Cardiac muscle cell (in vitro differentiated cells and primary cell): ENCODE measurements around the gene HDLBP. TPM values are rescaled to one million over a fixed set of nuclear protein-coding genes. Genes with fewer than 3 reads are reported as not detected.
"Not testable (repeated sequence)": the region's sequence is repeated elsewhere in the genome, so short reads cannot be mapped to it uniquely, and the experiment has no call there.

Source experiments
- DNase-seq, 2 donors: peaks; one replicate each; pipeline versions ENCODE4 v3.0.0 to v3.0.0-alpha.2; 2010 to 2017; ENCODE audit warnings: low read depth in 1 of 2, low spot score in 1 of 2
- H3K27ac ChIP-seq: fragments of 200-600 bp; sonication (generic); 2 replicates; pipeline ENCODE4 v1.5.1; 2016
- H3K27me3 ChIP-seq: fragments of 200-600 bp; sonication (generic); 2 replicates; pipeline ENCODE4 v1.6.0; 2016; ENCODE audit warnings: control low read depth
- H3K36me3 ChIP-seq: fragments of 200-600 bp; sonication (generic); 2 replicates; pipeline ENCODE4 v1.5.1; 2016; ENCODE audit warnings: control low read depth
- H3K4me1 ChIP-seq: fragments of 200-600 bp; sonication (generic); 2 replicates; pipeline ENCODE4 v1.8.1; 2017; ENCODE audit warnings: low read depth, mild to moderate bottlenecking, mixed run types
- H3K4me3 ChIP-seq: fragments of 200-600 bp; sonication (generic); 2 replicates; pipeline ENCODE4 v1.5.1; 2016; ENCODE audit warnings: mild to moderate bottlenecking
- H3K9me3 ChIP-seq: fragments of 200-600 bp; sonication (generic); 2 replicates; pipeline ENCODE4 v1.5.1; 2017; ENCODE audit warnings: low read depth, mild to moderate bottlenecking, control low read depth
- polyA plus RNA-seq: library from polyadenylated mRNA; unstranded; fragments of >200 nt; fragmentation: Nextera tagmentation; extraction: Ambion mirVana; gene quantifications from 2 replicates; pipeline ENCODE4 v1.2.1, GENCODE V29; 2016
- total RNA-seq: library from RNA; depleted of rRNA; stranded (reverse); fragments of >200 nt; gene quantifications from 2 replicates; pipeline ENCODE4 v1.2.3, GENCODE V29; 2016
- TF ChIP-seq, protein P1 (sequence below): IDR thresholded peaks from 2 replicates; pipeline ENCODE4 v1.5.1; 2012; ENCODE audit warnings: low read depth, mild to moderate bottlenecking, low read length

HDLBP gene
- total and polyA plus RNA-seq, 2 experiments from 2014 or later, result 261 to 313 TPM

DNA sequence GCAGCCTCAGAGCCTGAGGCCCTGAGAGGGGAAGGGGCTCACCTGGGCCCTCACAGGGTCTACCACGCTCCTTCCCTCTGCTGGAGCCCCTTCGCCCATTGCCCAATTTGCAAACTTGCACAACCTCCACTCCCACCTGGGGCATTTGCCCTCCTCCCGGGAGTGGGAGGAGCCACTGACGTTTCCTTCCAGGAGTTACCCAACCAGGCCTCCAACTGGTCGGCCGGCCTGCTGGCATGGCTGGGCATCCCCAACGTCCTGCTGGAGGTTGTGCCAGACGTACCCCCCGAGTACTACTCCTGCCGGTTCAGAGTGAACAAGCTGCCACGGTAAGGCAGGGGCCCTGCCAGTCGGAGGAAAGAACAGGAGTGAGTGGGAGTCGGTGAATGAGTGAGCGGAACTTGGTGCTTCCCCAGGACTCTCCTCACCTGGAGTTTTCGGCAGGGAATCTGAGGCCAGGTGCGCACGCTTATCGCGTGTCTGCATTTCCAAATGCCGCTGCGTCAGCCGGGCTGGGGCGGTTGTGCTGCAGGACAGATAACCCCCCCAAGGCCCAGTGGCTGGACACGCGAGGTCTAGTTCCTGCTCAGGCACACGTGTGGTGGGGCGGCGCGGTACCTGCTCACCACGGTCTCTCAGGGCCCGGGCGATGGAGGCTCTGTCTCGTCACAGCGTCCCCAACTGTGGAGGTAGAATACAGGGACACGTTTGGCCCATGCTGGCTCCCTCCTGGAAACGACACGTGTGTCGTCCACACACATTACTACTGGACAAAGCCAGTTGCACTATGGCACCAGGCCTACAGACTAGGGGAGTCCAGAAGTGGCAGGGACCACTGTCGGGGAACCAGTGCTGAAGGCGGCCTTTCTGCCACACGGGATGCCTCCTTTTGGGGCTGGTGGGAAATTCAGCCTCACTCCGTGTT, 115.3 kb downstream of the HDLBP start:
- Histone ChIP-seq H3K27ac (no peak overlapping the region), H3K4me1 (no peaks in the 10 kb centered on the region), H3K9me3 (no peaks in the 10 kb centered on the region), H3K4me3 (no peak overlapping the region), H3K27me3 (no peaks in the 10 kb centered on the region), H3K36me3 (no peaks in the 10 kb centered on the region)
- no peak for DNase-seq
- TF ChIP-seq, protein P1, sequence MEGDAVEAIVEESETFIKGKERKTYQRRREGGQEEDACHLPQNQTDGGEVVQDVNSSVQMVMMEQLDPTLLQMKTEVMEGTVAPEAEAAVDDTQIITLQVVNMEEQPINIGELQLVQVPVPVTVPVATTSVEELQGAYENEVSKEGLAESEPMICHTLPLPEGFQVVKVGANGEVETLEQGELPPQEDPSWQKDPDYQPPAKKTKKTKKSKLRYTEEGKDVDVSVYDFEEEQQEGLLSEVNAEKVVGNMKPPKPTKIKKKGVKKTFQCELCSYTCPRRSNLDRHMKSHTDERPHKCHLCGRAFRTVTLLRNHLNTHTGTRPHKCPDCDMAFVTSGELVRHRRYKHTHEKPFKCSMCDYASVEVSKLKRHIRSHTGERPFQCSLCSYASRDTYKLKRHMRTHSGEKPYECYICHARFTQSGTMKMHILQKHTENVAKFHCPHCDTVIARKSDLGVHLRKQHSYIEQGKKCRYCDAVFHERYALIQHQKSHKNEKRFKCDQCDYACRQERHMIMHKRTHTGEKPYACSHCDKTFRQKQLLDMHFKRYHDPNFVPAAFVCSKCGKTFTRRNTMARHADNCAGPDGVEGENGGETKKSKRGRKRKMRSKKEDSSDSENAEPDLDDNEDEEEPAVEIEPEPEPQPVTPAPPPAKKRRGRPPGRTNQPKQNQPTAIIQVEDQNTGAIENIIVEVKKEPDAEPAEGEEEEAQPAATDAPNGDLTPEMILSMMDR, result no peak

DNA sequence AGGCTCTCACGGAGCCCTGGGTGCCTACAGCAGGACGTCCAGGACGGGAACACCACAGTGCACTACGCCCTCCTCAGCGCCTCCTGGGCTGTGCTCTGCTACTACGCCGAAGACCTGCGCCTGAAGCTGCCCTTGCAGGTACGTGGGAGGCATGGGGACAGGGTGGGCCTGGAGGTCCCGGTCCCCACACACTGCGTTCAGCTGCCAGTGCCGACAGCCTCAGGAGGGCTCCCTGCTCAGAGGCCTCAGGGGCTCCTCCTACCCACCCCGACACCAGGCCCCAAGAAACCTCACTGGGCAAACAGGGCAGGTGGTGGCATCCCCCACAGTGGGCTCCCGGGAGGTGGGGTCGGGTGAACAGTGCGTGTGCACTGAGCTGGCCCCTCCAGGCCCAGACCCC, 116.2 kb downstream of the HDLBP start:
- Histone ChIP-seq H3K36me3 (no peaks in the 10 kb centered on the region), H3K27ac (no peak overlapping the region), H3K4me3 (no peak overlapping the region), H3K9me3 (no peaks in the 10 kb centered on the region), H3K27me3 (no peaks in the 10 kb centered on the region), H3K4me1 (no peaks in the 10 kb centered on the region)
- TF ChIP-seq, protein P1, result no peak
- DNase-seq, result no peak

GRCh38 chr2:241198381-241199279, 116.8 kb downstream of the HDLBP start:
- Histone ChIP-seq H3K27ac (no peak overlapping the region), H3K4me1 (no peaks in the 10 kb centered on the region), H3K4me3 (no peak overlapping the region), H3K36me3 (no peaks in the 10 kb centered on the region), H3K9me3 (no peaks in the 10 kb centered on the region), H3K27me3 (no peaks in the 10 kb centered on the region)
- no peak for DNase-seq
- TF ChIP-seq, protein P1, result no peak

DNA sequence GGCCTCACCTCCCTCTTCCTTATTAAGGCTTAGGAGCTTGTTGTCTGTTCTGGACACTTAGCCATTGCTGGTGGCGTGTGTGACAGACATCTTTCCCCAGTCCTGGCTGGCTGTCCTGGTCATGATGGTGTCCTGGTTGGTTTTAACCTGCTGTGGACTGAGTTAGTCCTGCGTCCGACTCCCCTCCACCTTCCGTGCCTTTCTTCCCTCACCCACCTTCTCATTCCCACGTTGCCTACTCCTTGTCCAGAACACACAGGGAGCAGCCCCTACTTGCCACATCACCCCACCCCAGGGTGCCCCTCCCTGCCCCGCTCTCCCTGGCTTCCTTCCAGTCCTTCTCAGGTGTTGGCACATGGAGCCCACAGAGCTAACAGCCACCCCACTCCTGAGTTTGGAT, 117.5 kb downstream of the HDLBP start:
- TF ChIP-seq, protein P1, result no peak
- Histone ChIP-seq H3K9me3 (no peaks in the 10 kb centered on the region), H3K4me1 (no peaks in the 10 kb centered on the region), H3K4me3 (no peak overlapping the region), H3K27me3 (no peaks in the 10 kb centered on the region), H3K27ac (no peak overlapping the region), H3K36me3 (no peaks in the 10 kb centered on the region)
- DNase-seq, result no peak

GRCh38 chr2:241197246-241197645, 118.2 kb downstream of the HDLBP start:
- H3K4me3 ChIP-seq, DNase-seq, H3K4me1 ChIP-seq, H3K36me3 ChIP-seq, H3K27me3 ChIP-seq, H3K27ac ChIP-seq, H3K9me3 ChIP-seq: not testable (repeated sequence)
